GM12891 (cell line): ENCODE data around the gene C11orf97.
"Not testable (repeated sequence)": the region's sequence is repeated elsewhere in the genome, so short reads cannot be mapped to it uniquely, and the experiment has no call there.

Experiments used
- DNase-seq: peaks from one replicate; pipeline ENCODE4 v3.0.0; 2011; ENCODE audit warnings: low spot score; ENCODE audit not compliant: insufficient read length
- FAIRE-seq: peaks from 2 replicates; lab custom pipeline; 2011; peaks lifted over from hg19 to GRCh38; lab: Jason Lieb, UNC
- PAX5 ChIP-seq: IDR thresholded peaks from 2 replicates; pipeline ENCODE4 v1.6.1; 2011; ENCODE audit warnings: low read length, moderate library complexity, mild to moderate bottlenecking; ENCODE audit not compliant: insufficient read depth, severe bottlenecking
- POLR2A ChIP-seq: IDR thresholded peaks from 2 replicates; pipeline ENCODE4 v1.6.1; 2011; ENCODE audit warnings: low read depth, low read length, control low read depth
- POLR2AphosphoS5 ChIP-seq: IDR thresholded peaks from 2 replicates; pipeline ENCODE4 v1.6.1; 2011; ENCODE audit warnings: low read depth, low read length, control low read depth
- POU2F2 ChIP-seq: IDR thresholded peaks from 2 replicates; pipeline ENCODE4 v1.6.1; 2011; ENCODE audit warnings: low read depth, mild to moderate bottlenecking, control low read depth, low read length, moderate library complexity
- SPI1 ChIP-seq: IDR thresholded peaks from 2 replicates; pipeline ENCODE4 v1.6.1; 2011; ENCODE audit warnings: low read depth, low read length, control low read depth
- TAF1 ChIP-seq: IDR thresholded peaks from 2 replicates; pipeline ENCODE4 v1.6.1; 2011; ENCODE audit warnings: low read depth, low read length, control low read depth

Gene C11orf97

GRCh38 chr11:94567181-94567670 lies 55.0 kb downstream of the C11orf97 start, which contains the start of gene PIWIL4:
TSS of gene PIWIL4 (plus strand) at chr11:94567368. CDS start at chr11:94567519, 151 bp downstream.
- no peak for DNase-seq
- TF ChIP-seq TAF1: no peak
- no peak for TF ChIP-seq PAX5
- no peak for TF ChIP-seq POLR2A
- TF ChIP-seq POU2F2: no peak
- TF ChIP-seq POLR2AphosphoS5: no peak
- no peak for TF ChIP-seq SPI1
- no peak for FAIRE-seq

GRCh38 chr11:94568200-94568599 lies 55.9 kb downstream of the C11orf97 start:
- TF ChIP-seq POU2F2 (no peak), PAX5 (no peak), SPI1 (no peak), POLR2AphosphoS5 (no peak), POLR2A (no peak)
- FAIRE-seq: no peak
- DNase-seq: no peak

DNA sequence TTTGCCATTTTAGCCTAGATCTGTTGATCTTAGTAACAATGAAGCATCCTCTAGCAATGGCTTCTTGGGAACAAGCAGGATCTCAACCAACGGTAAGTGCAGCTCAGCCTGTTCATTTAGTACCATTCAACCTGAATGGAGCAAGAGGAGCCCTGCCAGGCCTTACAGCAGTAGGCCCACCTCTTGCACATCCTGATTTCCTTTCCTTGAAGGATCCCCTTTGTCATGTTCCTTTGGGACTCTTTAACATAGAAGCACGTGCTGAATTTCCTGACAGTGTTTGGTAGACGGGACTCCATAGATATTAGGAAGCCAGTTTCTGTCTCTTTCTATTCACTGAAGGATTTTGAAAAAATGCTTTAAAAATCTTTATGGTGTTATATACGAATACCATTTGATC lies 56.5 kb downstream of the C11orf97 start:
- TF ChIP-seq POU2F2 (no peak), POLR2A (no peak), PAX5 (no peak), POLR2AphosphoS5 (no peak), TAF1 (no peak), SPI1 (no peak)
- no peak for FAIRE-seq

GRCh38 chr11:94572975-94573374 lies 60.7 kb downstream of the C11orf97 start:
- not testable (repeated sequence) for DNase-seq, FAIRE-seq

More for the DNA sequence above, 56.5 kb downstream of the C11orf97 start:
- no peak for DNase-seq

DNA sequence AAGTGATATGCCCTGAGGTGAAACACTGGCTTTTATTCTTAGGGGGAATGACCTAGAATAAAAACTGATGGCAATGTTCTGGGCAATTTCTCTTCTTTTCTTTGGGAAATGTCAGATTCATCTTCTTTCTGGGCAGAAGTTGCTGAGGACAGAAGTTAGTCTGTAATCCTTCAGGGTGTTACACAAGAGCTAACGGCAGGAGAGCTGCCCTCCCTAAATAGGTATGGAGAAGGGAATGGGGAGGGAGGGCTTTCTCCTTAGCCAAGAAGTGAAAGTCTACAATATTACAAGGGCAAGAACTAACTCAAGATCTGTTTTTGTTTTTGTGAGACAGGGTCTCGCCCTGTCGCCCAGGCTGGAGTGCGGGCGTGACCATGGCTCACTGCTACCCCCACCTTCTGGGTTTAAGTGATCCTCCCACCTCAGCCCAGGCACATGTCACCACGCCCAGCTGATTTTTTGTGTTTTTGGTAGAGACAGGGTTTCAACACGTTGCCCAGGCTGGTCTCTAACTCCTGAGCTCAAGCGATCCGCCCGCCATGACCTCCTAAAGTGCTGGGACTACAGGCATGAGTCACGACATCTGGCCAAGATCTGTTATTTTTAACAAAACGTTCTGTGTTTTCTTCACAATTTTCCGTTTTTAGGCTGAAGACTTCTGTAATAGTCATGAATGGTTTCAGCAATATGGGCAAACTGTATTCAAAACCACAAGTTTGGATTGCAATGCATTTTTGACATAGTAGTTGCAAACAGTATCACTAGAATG lies 62.1 kb downstream of the C11orf97 start:
- DNase-seq (no peak), FAIRE-seq (no peak)
- TF ChIP-seq TAF1 (no peak), POLR2AphosphoS5 (no peak), POU2F2 (no peak), POLR2A (no peak), SPI1 (no peak), PAX5 (no peak)

- no peak for DNase-seq
- peak; percentile 46; the same call in 1 of the 2 replicates for TF ChIP-seq SPI1
- TF ChIP-seq PAX5: no peak
- FAIRE-seq: no peak
Measured at GRCh38 chr11:94576306-94576705, 64.0 kb downstream of the C11orf97 start.

- FAIRE-seq: no peak
- no peak for TF ChIP-seq POLR2A
- no peak for TF ChIP-seq TAF1
- TF ChIP-seq PAX5: no peak
- no peak for TF ChIP-seq SPI1
- no peak for TF ChIP-seq POU2F2
- no peak for DNase-seq
Measured at GRCh38 chr11:94577841-94578240, 65.6 kb downstream of the C11orf97 start.
